Sigmoid colon (tissue), 4 donors: ENCODE data around the gene PALMD.

Source experiments
- EP300 ChIP-seq, 4 donors: sonication (generic); formaldehyde crosslinking; IDR thresholded peaks; one replicate each; pipeline ENCODE4 v1.6.1; 2017; ENCODE audit warnings: antibody characterized with exemption in 4 of 4
- POLR2A ChIP-seq, 2 donors: fragments of 450-650 bp; IDR thresholded peaks; one replicate each; pipeline ENCODE4 v1.6.1; 2016; ENCODE audit warnings: antibody characterized with exemption in 2 of 2, mild to moderate bottlenecking in 2 of 2, moderate library complexity in 2 of 2
- POLR2AphosphoS5 ChIP-seq, 4 donors: sonication (generic); formaldehyde crosslinking; IDR thresholded peaks; one replicate each; pipeline ENCODE4 v1.6.1; 2017; ENCODE audit warnings: antibody characterized with exemption in 4 of 4
- TF ChIP-seq, protein P1 (sequence below), 4 experiments: fragments of 450-650 bp in 3 of 4; fragments of 200-600 bp in 1 of 4; IDR thresholded peaks; one replicate each; pipeline ENCODE4 v1.5.1; 2016 to 2019; ENCODE audit warnings: antibody characterized with exemption in 4 of 4, mild to moderate bottlenecking in 3 of 4, moderate library complexity in 2 of 4

DNA sequence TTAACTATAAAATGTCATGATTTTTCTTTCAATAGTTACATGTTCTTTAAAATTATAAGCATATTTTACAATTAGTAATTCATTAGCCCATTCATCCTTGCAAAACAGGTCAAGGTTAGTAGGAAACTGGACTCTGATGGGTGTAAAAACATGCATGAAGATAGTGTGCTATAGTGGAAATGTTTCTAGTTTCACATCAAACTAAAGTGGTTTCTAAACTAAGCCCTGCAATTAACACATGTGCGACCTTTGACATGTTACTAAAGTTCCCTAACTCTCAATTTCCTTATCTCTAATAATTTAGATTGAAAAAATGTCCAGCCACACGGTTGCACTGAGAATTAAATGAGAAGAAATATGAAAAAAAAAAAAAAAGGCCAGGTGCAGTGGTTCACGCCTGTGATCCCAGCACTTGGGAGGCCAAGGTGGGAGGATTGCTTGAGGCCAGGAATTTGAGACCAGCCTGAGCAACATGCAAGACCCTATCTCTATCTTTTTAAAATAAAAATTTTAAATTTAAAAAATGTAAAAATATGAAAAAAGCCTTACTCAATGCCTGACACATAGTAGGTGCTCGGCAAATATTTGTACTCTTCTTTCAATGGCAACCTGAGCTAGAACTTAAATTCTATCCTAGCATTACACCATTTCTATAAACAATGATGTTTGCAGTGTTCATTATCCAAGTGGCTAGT is 44.1 kb upstream of the PALMD start:
- TF ChIP-seq, protein P1, sequence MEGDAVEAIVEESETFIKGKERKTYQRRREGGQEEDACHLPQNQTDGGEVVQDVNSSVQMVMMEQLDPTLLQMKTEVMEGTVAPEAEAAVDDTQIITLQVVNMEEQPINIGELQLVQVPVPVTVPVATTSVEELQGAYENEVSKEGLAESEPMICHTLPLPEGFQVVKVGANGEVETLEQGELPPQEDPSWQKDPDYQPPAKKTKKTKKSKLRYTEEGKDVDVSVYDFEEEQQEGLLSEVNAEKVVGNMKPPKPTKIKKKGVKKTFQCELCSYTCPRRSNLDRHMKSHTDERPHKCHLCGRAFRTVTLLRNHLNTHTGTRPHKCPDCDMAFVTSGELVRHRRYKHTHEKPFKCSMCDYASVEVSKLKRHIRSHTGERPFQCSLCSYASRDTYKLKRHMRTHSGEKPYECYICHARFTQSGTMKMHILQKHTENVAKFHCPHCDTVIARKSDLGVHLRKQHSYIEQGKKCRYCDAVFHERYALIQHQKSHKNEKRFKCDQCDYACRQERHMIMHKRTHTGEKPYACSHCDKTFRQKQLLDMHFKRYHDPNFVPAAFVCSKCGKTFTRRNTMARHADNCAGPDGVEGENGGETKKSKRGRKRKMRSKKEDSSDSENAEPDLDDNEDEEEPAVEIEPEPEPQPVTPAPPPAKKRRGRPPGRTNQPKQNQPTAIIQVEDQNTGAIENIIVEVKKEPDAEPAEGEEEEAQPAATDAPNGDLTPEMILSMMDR (IDR thresholded peaks at IDR 0.05): no peak
- TF ChIP-seq POLR2A (IDR thresholded peaks at IDR 0.05): no peak
- no peak for TF ChIP-seq POLR2AphosphoS5 (IDR thresholded peaks at IDR 0.05)
- no peak for TF ChIP-seq EP300 (IDR thresholded peaks at IDR 0.05)
